ENCODE data around the gene CPD.
A peak's percentile ranks its signal among the peaks of the same experiment; 100 is the strongest.

CPD gene

DNA sequence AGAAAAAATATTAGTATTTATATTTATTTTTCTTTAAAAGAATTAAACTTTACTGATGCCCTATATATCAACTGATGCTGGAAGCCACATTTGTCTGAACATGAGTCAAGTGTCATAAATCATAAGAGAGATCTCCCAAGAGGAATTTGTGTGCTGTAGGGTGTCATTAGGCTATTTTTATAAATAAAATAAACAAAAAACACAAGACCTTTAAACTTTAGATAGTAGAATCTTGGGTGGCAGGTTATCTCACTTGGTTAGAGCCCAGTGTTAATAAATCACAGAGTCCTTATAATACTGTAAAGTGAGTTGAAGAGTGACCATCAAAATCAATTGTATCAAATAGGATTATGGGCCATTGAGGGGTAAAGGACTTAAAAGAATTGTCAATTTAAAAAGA lies 21.3 kb upstream of the CPD start:
- no peak for DNase-seq

DNA sequence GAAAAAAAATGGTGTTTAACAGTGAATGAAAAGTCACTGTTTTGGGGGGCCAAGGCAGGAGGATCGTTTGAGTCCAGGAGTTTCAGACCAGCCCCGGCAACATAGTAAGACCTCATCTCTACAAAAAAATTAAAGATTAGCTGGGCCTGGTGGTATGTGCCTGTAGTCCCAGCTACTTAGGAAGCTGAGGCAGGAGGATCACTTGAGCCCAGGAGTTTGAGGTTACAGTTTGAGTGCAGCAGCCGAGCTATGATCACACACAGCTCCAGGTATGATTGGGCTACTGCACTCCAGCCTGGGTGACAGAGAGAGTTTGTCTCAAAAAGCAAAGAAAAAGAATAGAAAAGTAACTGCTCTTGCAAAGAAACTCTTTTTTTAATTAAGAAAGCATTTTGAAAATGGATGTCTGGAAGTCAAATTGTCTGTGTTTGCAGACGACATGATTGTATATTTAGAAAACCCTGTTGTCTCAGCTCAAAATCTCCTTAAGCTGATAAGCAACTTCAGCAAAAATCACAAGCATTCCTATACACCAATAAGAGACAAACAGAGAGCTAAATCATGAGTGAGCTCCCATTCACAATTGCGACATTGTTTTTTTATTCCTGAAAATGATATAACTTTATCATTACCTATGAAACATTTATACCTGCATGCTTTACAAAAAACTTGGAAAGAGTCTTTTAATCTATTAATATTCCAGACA lies 20.5 kb upstream of the CPD start:
- DNase-seq, result no peak

DNA sequence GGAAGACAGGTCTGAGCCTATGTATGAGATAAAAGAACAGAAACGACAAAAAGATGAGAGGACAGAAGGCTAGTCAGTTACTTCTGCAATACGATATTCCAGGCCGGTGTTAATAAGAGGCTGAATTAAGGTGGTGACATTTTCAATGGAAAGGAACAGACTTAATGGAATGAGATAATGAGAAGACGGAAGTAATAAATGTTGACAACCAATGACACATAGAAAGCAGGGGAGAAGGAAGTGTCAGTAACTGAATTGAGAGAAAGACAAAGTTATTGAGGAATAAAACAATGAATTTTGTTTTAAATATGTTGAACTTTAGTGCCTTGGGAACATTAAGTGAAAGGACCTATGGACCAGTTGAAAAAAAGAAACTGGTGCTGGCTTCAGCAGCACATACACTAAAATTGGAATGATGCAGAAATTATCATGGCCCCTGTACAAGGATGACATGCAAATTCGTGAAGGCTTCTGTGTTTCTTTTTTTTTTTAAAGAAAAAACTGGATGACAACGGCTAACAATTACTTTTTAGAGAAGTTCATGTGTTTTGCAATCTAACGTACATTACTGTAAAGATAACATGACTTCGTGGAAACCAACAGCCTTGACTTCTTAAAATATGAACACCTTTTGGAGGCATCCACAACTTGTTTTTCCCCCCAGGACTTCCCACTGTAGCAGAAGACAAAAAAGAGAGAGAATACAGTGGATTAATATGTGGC lies 18.5 kb upstream of the CPD start:
- DNase-seq, result no peak

DNA sequence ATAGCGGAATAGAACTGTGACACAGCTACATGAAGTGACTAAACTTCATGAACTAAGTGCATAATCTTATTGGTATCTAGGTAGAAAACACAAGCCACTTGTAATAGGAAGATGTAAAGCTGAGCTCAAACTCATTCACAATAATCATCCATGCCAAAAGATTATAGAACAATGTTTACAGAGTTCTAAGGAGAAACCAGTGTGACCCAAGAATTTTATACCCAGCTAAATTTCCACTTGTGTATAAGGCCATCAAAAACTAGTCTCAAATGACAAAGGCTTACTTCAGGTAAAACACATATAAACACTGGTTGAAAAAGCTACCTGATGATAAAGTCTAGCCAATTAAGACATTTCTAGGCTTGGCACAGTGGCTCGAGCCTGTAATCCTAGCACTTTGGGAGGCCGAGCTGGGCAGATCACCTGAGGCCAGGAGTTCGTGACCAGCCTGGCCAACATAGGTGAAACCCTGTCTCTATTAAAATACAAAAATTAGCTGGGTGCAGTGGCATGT lies 16.9 kb upstream of the CPD start:
- DNase-seq, result no peak

DNA sequence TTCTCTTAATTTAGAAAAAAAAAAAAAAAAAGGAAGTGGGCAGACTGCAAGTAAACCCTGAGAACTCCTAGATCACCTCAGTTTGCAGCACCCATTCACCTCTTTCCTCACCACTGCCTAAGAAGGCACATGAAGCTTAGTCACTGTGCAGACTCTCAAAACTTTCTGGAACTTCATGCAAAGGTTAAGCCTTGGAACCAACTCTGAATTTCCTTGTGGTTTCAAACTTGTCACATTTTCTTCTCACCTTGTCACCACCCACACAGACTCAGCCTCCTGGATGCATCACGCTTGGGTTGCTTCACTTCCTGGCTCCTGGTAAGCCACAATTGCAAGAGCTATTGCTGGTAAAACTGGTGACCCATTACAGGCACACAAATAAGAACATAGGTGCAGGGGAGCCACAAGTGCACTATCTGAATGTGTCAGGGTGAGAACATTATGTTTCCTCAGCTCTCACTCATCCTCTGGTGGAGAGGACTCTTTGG lies 15.0 kb upstream of the CPD start:
- DNase-seq, result peak; percentile 27 to 95 (median 52)

DNA sequence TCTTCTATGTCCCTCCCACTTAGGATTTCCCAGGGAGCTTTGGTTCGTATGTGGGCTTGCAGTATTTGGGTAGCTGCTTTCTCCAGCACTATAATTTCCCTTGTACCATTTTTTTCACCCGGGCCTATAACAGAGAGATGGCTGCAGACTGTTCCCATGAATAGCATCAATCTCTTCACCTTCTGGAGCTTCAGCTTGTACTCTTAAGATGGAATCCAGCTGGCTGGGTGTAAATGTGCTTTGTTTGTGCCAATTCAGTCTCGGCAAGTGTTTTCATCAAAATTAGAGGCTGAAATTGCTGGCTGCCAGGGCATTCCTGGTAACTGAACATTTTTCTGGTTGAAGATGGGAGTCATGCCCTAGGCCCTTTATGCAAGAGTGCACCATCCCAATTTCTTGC lies 12.2 kb upstream of the CPD start:
- DNase-seq, result no peak

DNA sequence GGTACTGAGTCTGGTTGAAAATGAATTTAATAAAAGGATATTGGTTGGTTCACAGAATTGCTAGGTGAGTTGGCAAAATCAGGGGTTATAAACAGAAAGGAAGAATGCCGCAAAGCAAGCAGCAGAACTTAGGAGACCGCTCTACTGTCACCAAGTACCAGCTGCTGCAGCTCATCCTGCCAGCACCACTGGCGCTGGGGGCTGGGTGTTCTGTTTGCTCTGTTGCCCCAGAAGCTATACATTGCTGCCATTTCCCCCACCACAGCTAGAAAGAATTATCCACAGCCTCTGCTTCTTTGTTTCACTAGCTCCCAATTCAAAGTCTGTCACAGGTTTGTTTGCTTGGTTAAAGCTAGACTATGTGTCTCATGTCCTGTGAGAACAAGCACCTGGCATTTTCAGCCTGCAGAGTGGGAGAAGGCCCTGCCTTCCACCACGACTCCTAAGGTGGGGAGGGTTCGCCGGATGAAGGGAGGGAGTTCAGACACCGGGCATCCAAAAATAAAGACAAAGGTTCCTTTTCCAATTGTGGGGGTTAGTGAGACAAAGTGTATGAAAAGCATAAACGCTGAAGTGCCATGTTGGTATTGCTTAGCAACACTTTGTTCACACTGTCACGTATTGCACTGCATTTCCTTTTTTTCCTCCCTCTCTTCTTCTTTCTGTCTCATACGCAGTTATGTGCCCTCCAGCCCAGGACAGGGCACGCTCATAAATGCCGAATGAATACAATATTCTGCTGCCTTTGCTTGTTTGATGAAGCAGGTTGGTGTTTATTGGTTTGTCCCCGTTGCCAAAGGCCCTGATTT lies 9.6 kb upstream of the CPD start:
- DNase-seq, result no peak

DNA sequence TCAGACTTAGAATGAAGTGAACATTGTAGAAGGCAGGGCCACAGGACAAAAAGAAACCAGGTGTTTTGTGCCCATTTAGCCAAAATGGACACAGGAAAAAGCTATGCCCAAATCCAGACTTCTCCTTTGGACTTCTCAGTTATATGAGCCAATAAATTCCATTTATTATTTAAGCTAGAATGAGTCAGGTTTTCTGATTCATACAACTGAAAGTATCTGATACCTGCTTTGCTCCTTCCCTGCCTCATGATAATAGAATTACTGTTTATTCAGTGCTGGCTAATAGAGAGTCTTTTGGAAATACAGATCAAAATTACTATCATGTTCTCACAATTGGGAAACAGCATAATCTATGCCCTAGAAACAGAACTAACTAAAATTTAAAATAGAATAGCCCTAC lies 8.7 kb upstream of the CPD start:
- DNase-seq, result no peak

DNA sequence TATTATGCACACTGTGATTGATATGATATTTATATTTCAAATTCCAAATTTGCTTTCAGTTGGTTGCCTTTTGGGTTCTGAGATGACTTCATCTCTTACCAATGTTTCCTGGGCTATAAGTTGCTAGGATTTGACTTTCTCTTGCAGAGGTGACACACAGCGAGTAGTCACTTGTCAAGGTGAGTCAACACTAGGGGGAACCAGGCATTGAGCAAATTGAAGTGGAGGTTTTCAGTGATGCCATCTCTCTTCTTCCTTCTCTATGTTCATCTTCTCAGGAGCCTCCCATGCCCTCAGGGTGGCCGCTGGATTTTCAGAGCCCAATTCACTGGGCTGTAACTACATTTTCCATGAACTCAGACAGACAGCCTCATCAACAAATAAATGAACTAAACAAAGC lies 6.0 kb upstream of the CPD start:
- peak in 1 of 5 donors; percentile 28 for DNase-seq

DNA sequence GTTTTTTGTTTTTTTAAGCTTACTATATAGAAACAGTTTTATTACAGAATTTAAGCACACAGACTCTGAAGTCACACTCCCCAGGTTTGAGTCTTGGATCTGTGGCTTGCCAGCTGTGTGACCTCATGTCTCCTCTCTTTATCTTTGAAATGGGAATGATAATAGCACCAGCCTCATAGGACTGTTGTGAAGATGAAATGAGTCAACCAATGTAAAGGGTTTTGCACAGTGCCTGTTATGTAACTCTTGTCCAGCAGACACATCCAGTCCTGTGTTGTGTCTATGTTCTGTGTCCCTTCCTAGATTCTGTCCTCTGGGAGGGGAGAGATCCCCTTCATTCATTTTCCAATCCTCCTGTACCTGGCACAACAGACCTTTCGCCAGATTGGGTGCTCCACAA lies 3.1 kb upstream of the CPD start:
- no peak for DNase-seq

DNA sequence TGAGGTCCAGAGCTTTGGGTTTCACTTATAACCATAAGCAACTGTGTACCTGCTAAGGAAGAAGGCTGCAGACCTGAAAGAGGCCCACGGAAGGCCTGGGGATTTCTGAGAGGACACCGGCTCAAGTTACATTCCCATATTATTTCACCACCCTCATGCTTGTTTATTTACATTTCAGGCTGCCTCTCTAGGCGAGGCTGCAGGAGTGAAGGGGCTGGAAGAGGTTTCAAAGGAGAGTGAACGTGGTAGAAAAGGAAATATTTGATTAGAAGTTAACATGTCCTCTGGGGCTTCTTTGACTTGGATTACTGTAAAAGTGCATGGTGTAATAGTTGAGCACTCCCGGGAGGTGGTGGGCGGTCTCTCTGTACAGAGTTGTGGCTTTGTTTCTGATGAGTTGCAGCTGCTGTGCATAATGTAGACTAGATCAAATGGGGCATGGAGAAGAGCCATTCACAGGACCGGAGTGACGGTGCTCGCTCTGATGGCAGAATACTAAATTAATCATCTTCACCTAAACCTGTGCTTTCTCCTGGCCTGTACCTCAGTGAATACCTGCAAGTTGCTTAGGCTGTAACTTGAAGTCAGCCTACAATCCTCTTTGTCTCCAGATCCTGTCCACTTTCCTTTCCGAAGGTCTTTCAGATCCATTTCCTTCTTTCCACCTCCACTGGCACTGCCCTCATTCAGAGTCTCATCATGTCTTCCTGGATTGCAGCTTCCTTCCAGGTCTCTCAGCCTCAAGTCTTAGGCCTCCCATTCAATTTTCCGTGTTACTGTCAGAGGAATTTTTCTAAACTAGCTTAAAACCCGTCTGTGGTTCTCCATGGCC lies 1.9 kb upstream of the CPD start:
- no peak for DNase-seq

DNA sequence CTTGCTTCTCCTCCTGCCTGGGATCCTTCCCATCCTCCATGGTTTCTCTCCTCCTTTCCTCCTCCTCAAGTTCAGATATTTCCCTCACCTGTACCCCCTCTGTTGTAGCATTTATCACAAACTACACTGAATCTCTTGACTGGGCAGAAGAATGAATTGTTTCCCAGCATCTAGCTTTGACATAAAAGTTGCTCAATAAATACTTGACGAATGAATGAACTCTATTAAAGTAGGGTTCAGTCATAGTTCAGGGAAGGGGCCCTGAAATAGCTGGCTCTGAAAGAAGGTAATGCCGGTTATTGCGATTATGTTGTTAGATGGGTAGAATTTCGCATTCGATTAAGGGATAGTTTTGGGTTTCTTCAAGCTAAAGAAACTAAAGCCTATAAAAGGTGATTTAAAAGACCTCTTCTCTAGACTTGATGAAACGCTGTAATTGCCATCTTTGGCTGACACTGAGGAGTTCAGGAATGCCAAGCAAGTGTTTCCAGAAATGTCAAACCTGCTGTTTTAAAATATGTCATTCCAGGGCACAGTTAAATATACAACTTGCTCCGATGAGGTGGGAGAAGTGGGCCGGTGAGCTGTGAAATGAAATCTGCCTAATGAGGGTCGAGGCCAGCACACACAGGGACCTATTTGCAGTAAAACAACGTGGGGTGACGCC lies 1.0 kb upstream of the CPD start:
- no peak for DNase-seq

DNA sequence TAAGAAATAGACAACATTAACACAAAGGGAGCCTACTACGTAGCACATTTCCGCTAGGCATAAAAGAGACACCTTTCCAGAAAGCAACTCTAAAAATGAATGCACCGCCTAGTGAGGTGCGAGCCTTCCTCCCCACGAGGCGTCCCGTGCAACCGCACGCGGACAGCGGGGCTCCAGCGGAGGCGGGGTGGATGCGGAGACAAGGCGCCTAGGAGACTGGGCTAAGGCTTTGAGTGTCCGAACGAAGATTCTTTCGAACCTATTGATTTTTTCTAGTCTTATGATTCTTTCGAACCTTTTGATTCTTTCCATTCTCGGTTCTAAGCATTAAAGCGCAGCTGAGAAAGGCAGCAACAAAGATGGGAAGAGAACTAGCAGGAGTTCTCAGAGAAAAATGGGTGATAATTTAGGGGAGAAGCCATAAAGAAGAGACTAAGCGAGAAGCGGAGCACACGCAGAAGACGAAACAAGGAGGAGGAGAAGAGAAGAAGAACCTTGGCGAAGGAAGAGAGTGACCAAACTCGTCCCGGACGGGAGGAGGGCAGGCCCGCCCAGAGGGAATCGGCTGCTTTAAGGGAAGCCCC lies 394 bp upstream of the CPD start:
- DNase-seq, result peak in 4 of 5 donors; percentile 37 to 81 (median 49)

DNA sequence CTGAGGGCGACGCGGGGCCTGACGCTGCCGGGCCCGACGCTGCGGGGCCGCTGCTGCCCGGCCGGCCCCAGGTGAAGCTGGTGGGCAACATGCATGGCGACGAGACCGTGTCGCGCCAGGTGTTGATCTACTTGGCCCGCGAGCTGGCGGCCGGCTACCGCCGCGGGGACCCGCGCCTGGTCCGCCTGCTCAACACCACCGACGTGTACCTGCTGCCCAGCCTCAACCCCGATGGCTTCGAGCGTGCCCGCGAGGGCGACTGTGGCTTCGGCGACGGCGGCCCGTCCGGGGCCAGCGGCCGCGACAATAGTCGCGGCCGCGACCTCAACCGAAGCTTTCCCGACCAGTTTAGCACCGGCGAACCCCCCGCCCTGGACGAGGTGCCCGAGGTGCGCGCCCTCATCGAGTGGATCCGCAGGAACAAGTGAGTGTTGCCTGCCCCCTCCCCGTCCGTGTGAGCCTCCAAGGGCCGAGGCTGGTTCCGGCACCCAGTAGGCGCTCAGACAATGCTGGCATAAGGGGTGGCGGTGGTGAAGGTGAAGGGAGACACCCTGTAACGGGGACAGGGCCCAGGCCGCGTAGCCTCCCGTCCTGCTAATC lies 676 bp downstream of the CPD start:
- DNase-seq, result peak in 4 of 5 donors; percentile 8 to 29 (median 16)

DNA sequence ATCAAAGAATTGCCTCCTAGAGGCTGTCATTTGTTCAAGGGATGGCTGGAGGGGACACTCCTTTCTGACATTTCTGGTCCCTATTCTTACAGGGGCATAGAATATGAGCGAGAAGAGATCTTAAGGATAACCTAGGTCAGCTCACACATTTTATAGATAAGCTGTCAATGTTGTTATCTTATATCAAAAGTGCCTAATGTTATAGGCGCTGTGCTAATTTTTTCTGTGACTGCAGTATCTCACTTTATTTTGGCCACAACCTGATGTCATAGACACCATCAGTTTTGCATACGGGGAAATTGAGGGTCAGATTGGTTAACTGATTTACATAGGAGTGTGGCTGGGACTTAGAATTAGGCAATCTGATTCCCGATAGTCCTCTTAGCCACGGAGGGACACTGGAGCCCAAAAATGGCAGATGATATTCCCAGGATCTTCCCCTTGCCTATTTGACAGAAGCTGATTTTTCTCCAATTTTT lies 1.2 kb downstream of the CPD start:
- peak in 1 of 5 donors; percentile 19 for DNase-seq

DNA sequence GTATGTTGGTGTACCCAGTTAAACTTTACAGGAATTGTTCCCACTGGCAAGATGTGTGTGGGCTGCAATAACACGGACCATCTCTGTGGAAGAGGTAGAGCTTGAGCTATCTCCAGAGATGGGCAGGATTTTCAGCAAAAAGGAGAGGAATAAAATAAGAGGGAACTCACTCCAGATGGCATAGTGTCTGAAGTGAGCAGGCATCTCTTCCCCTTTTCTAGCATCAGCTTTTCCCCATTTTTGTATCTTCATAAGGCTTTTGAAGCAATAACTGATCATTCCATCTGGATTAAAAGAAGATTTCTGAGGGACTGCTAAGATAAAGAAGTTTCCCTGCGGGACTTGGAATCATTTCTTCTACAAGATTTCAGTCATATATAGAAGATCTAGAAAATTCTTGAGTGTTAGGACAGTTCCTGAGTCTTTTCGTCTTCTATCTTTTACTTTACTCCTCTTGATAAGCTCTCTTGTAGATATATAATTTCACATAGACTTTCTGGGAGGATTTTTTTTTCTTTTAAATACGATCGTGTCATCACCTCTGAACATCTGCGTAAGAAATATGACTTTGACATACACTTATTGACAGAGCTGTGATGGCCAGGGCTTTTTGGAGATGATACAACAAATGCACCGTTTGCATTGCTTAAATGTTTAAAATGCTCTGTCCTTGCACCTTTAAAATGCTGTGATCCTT lies 2.1 kb downstream of the CPD start:
- no peak for DNase-seq

DNA sequence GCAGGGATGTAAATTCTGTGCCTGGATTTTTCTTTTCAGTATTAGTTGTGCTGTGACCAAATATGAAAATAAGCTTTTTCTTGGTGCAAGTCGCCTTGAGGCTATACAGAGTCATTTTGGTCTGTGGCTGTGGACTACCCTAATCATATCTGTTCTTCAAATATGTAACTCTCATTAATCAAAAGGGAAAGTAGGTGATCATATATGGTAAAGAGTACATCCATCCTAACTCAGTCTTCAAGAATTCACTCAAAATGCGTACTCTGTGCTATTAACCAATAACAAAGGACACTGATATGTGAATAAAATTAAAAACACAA lies 2.6 kb downstream of the CPD start:
- DNase-seq, result peak in 1 of 5 donors; percentile 11

DNA sequence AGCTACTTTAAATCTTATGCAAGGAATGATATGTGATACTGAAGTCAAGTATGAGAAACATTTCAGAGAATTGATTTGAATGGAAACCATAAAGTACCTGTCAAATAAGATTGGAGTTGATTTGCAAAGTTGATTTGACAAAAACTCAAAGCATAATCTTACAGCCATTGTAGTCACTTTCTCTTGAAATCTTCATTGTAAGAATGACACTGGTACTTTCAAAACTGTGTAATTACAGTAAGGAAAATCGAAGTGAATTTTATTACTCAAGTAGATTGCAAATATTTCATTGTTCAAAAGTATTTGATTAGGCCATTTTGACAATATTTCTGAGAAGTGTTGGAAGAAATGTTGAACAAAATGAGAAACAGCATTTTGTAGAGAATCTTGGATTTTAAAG lies 3.6 kb downstream of the CPD start:
- DNase-seq, result no peak

DNA sequence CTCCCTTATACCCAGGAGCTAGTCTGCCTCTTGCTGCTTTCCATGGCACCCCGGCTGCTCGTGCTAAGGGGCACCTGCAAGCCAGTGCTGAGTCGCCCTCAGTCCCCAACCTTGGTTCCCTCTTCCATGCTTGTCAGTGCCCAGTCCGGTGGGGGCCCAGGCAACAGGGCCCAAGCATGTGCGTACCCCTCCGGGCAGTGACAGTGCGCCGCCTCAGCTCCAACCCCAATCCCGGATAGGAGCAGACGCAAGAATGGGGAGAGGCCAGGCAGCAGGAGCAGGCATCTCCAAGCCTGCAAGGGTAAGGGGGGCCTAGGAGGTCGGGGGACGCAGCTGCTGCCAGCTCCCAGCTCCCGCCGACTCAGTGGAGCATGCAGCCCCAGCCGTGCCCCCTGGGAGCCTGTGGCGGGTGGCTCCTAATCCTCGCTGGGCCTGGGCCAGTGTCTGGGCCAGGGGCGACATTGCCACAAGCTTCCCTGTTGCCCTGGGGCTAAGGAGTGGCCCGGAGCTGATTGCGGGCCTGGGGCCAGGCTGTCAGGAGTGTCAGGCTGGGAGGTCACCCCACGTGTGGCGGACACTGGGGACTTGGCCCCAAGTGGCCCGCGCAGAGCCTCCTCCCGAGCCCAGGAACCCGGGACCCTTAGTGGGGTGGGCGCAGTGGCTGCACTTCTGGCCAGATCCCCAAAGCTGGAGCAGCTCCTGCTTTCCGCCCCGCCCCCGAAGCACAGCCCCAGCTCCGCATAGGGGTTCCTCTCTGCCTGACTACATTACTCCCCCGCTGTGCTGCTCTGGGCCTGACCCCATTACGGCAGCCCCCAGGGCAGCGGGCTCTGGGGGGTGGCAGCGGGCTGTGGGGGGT lies 9.8 kb downstream of the CPD start:
- DNase-seq, result no peak

Measured in T-helper 1 cell (primary cell).